ENCODE results near the gene GTF3C4.

Gene GTF3C4

GRCh38 chr9:132670457-132671391, at the start of gene GTF3C4:
TSS of gene GTF3C4 (plus strand) at chr9:132670464. CDS start at chr9:132670599, 135 bp downstream.
- DNase-seq, result peak; percentile 30

GRCh38 chr9:132622159-132622558, 48.1 kb upstream of the GTF3C4 start:
- DNase-seq, result peak; percentile 55

GRCh38 chr9:132626285-132626684, 44.0 kb upstream of the GTF3C4 start:
- no peak for DNase-seq

- DNase-seq, result no peak
Measured at GRCh38 chr9:132627106-132627505, 43.2 kb upstream of the GTF3C4 start.

DNA sequence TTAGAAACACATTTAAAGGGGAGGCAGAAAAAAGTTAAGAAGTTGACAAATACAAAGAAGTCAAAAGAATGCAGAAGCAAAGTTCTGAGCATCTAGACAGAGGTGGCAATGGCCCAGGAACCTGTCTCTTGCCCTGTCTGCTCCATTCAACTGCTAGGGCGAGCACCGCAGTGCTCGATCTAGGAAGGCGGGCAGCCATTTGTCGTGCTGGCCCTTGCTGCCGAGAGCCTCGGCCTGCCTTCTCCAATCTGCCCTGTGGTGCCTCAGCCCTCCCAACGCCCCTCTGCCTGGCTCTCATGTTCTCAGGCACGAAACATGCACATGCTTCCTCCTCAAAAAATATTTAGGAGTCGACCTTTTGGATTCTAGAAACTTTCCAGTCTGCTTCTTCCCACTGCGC, 42.7 kb upstream of the GTF3C4 start:
- DNase-seq, result no peak

DNA sequence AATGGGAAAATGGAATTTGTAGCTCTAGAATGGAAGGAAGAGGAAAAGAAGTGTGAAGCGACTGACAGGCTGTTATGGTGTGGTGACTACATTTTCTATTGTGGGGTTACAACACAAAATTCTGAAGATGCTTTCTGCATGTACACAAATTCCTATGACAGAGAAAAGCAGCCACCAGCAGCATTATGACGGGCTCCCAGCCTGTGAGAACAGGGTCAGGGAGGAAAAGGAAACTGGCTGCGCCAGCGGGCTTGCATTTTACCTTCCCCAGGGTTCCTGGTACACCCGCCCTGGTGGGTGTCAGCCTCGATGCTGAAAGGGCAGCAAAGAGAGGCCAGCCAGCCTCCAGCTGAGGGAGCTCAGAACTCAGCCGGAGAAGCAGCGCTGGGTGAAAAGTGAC, 41.5 kb upstream of the GTF3C4 start:
- peak; percentile 7 for DNase-seq

- DNase-seq, result no peak
Measured at GRCh38 chr9:132630116-132630515, 40.1 kb upstream of the GTF3C4 start.

GRCh38 chr9:132630811-132631210, 39.5 kb upstream of the GTF3C4 start:
- DNase-seq, result no peak

DNA sequence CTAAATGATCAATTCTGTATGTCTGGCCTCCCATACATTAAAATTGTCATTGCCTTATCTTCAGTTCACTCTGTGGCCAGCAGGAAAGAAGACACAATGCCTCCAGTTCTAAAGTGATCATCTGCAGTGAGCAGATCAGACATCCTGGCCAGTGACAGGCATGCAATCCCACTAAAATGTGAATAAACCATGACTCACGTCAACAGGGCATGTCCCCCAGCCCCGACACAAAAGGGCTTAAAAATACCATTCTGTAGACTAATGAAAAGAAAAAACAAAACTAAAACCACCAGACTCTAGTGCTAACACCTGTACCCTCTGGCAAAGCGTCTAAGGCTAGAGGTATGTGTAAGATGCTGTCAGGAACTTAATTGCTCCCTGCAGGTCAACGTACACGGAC, 39.0 kb upstream of the GTF3C4 start:
- peak; percentile 84 for DNase-seq

DNA sequence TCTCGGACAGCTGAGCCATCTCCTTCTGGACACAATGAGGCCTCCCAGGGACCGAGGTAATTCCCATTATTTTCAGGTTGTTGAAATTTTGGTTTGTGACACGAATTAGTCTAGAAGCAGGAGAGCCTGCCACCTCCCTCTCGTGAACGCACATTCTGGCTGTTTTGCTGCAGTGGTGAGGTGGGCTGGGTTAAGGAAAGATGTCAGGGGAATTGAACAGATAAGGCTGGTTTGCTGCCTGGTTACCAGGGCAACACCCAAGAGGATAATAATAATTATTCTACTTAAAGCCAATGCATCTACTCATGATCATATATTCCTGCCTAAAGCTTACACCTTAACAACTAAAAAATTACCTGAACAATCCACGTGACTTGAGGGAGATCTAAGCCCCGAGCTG, 38.6 kb upstream of the GTF3C4 start:
- DNase-seq, result no peak

DNA sequence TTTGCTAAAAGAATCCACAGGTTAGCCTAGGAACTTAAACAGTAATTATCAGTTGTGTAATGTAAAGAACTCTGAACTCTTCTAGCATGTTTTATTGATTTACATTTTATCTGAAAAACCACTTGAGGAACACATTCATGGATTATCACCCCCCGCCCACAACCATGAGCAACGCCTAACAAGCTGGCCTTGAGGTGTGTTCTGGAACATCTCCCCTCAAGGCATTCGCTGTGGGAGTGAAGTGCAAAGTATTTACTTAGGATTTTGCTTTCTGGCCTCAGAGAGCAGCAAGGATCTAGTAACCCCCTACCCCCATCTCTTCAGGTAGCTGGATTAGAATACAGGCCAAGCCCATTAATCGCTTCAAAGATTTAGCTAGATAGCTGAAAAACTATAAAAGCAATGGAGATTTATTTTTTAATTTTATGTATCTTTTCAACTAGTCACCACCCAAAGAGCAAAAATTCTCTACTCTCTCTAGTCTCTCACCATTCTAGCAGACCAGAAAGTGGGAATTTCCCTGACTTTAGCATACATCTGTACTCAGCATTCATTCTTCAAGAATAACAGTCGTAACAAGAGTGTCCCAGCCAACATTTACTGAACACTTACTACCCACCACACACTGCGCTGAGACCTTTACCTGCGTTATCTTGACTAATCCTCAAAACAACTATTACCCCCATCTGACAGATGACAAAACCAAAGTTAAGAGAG, 37.7 kb upstream of the GTF3C4 start:
- DNase-seq, result no peak

DNA sequence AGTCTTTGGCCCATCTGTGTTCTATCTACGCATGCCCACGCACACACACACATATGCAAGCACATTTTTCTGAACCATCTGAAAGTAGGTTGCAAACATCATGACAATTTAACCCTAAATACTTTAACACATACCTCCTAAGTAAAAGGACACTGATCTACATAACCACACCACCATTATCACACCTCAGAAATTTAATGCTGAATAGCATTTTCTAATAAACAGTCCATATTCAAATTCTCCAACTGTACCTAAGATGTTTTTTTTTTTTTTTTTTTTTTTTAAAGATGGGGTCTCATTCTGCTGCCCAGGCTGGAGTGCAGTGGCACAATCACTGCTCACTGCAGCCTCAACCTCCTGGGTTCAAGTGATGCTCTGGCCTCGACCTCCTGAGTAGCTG, 35.9 kb upstream of the GTF3C4 start:
- DNase-seq, result no peak

DNA sequence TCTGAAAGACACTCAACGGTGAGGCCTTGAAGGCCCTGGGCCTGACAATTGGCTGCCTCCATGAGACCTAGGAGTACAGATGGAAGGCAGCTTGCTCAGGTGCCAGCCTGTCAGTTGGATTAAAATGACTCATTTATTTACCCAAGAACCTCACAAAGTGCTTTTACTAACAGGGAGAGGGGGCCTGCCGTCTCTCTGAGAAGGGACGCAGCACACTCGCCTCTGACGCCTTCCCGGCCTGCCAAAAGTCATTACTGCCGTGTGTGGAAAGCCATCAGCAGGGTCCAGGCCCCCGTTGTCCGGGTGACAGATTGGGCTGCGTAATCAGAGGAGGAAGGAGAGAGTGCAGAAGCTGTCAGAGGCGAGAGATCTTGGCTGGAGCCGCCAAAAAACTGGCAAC, 32.9 kb upstream of the GTF3C4 start:
- DNase-seq, result no peak

DNA sequence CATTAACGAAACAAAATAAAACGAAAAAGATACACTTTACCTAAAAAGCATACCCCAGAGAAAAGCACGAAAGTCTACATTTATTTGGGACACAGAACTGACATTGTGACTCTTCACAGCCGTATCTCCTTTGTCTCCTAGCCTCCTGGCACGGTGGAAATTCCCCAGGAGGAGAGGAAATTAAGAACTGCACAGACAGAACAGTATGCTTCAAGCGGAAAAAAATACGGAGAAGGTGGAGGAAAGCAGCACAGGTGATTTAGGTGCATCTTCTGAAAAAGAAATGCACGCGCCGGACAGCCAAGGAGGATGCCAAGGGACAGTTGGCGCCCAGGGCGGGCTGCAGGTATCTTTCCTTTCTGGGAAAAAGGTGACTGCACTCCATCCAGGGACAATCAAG, 32.5 kb upstream of the GTF3C4 start:
- DNase-seq, result no peak

GRCh38 chr9:132638240-132638639, 32.0 kb upstream of the GTF3C4 start:
- peak; percentile 48 for DNase-seq

- DNase-seq, result no peak
Measured at GRCh38 chr9:132639322-132639721, 30.9 kb upstream of the GTF3C4 start.

GRCh38 chr9:132641216-132641615, 29.0 kb upstream of the GTF3C4 start:
- DNase-seq, result no peak

- no peak for DNase-seq
Measured at GRCh38 chr9:132644251-132644650, 26.0 kb upstream of the GTF3C4 start.

DNA sequence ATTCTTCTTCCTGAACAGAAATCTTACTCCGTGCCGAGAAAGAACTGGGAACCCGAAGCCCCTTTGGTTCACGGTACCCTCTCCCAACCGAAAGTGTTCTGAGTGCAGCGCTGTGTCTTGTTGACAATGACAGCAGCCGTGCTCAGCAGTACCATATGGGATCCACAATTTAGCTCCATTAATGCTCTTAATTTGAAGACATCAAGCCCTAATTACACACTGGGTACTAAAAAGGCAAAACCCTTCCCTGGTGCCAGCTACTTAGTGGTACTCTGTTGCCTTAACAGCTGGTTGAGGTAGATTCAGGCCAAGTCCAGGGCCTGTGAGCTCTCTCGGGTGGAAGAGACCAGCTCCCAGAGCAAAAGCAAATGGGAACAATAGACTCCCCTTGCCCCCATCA, 25.0 kb upstream of the GTF3C4 start:
- no peak for DNase-seq

- DNase-seq, result no peak
Measured at GRCh38 chr9:132645711-132646110, 24.6 kb upstream of the GTF3C4 start.

GRCh38 chr9:132646726-132647125, 23.5 kb upstream of the GTF3C4 start:
- DNase-seq, result no peak

GRCh38 chr9:132647355-132647754, 22.9 kb upstream of the GTF3C4 start:
- peak; percentile 99 for DNase-seq

DNA sequence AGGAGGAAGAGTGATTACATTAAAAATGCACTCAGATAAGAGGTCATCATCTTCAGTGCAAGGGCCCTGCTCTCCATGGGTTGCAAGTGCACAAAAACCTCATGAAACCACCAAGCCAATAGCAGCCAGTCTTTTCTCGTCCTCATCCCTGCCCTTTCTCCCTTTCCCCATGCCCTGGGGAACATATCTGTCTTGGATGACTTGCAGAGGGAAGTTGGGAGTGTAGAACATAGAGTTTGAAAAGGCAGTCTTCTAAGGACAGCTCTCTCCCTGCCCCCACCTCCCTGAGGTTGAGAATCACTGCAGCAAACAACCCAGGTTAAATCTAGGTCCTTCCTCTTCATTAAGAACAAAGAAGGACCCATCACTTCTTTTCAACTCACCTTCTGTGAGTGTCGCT, 22.5 kb upstream of the GTF3C4 start:
- DNase-seq, result peak; percentile 71

- DNase-seq, result no peak
Measured at GRCh38 chr9:132648283-132648682, 22.0 kb upstream of the GTF3C4 start.
